ENCODE results near the gene HMX1. TPM values are rescaled to one million over a fixed set of nuclear protein-coding genes. Genes with fewer than 3 reads are reported as not detected.

Gene HMX1
- total RNA-seq, 2 experiments from 2014 or later = not detected

- Histone ChIP-seq H3K27me3 (ENCODE audit: control insufficient read depth in 1 of 2, insufficient read depth in 2 of 2, low read length in 2 of 2) (peaks cover 0 to 2% of the 10 kb centered on the region in 2 experiments), H3K27ac (ENCODE audit: low read depth in 1 of 2, low read length in 2 of 2) (no peak overlapping the region), H3K4me1 (ENCODE audit: insufficient read depth, low read length) (peaks cover 5% of the 10 kb centered on the region), H3K4me3 (ENCODE audit: low read length) (no peak overlapping the region), H3K9me3 (ENCODE audit: control insufficient read depth in 1 of 2, insufficient read depth in 1 of 2, low read length in 2 of 2) (peaks cover 0 to 11% of the 10 kb centered on the region in 2 experiments), H3K36me3 (ENCODE audit: insufficient read depth, low read length) (no peaks in the 10 kb centered on the region)
- no peaks in the 10 kb centered on the region for H3K36me3 Mint-ChIP-seq (ENCODE audit: low read depth)
- peak in 2 of 14 experiments; percentile 2 to 20 for DNase-seq
- no peak overlapping the region for H3K4me3 Mint-ChIP-seq
- POLR2A ChIA-PET = interaction anchor here (0.5 to 0.6 kb wide), 2 partner anchors 18 to 855 kb away, joined by 3 to 5 read pairs; no protein-coding TSS in a partner anchor
- H3K27ac Mint-ChIP-seq = no peak overlapping the region
- CTCF ChIA-PET = no interaction called here
- intact Hi-C loops (cut with DNase I, micrococcal nuclease) = loop anchor here in 1 of 2 experiments (10.0 kb wide), 1 partner anchor 310 kb away; no protein-coding TSS in a partner anchor
- H3K9me3 Mint-ChIP-seq = no peaks in the 10 kb centered on the region
- ATAC-seq (ENCODE audit: poor library complexity) = no peak
- peaks cover 6% of the 10 kb centered on the region for H3K27me3 Mint-ChIP-seq
- no peak for TF ChIP-seq CTCF (IDR thresholded peaks at IDR 0.05)
- no peaks in the 10 kb centered on the region for H3K4me1 Mint-ChIP-seq (ENCODE audit: low read depth)
These were observed 43.0 kb upstream of the HMX1 start for GRCh38 chr4:8914461-8915171.

GRCh38 chr4:8913858-8914460 lies 42.3 kb upstream of the HMX1 start:
- H3K27ac Mint-ChIP-seq = no peak overlapping the region

More at GRCh38 chr4:8913858-8914460, 42.3 kb upstream of the HMX1 start:
- intact Hi-C loops (cut with DNase I, micrococcal nuclease) = loop anchor here in 1 of 2 experiments (10.0 kb wide), 1 partner anchor 309 kb away; no protein-coding TSS in a partner anchor
- ChIA-PET POLR2A (no interaction called here), CTCF (no interaction called here)
- no peaks in the 10 kb centered on the region for H3K27me3 ChIP-seq (ENCODE audit: control insufficient read depth in 1 of 2, insufficient read depth in 2 of 2, low read length in 2 of 2)
- H3K9me3 ChIP-seq (ENCODE audit: control insufficient read depth in 1 of 2, insufficient read depth in 1 of 2, low read length in 2 of 2) = peaks cover 0 to 11% of the 10 kb centered on the region in 2 experiments
- no peaks in the 10 kb centered on the region for H3K4me1 Mint-ChIP-seq (ENCODE audit: low read depth)
- H3K27me3 Mint-ChIP-seq = peaks cover 6% of the 10 kb centered on the region
- H3K36me3 ChIP-seq (ENCODE audit: insufficient read depth, low read length) = no peaks in the 10 kb centered on the region
- peak in 2 of 14 experiments; percentile 2 to 22 for DNase-seq
- H3K4me1 ChIP-seq (ENCODE audit: insufficient read depth, low read length) = peaks cover 5% of the 10 kb centered on the region
- ATAC-seq (ENCODE audit: poor library complexity) = no peak
- H3K9me3 Mint-ChIP-seq = no peaks in the 10 kb centered on the region
- no peak overlapping the region for H3K27ac ChIP-seq (ENCODE audit: low read depth in 1 of 2, low read length in 2 of 2)
- no peak overlapping the region for H3K4me3 Mint-ChIP-seq
- H3K36me3 Mint-ChIP-seq (ENCODE audit: low read depth) = no peaks in the 10 kb centered on the region
- no peak overlapping the region for H3K4me3 ChIP-seq (ENCODE audit: low read length)
- no peak for TF ChIP-seq CTCF (IDR thresholded peaks at IDR 0.05)
